PC-9 (cell line): Measurements from ENCODE around the gene TCP11L1. TPM values are rescaled to one million over a fixed set of nuclear protein-coding genes. Genes with fewer than 3 reads are reported as not detected.

ENCODE experiments used
- BruUV-seq: library from RNA; stranded (reverse); fragments of 400-500 nt; replicated peaks from 2 replicates; lab custom pipeline; 2021; lab: Mats Ljungman, UMichigan
- CTCF ChIA-PET: fragments of 300-600 bp; sonication (Branson Sonifier 250); formaldehyde crosslinking; loops from one replicate; lab custom pipeline; 2022; ENCODE audit warnings: antibody characterized with exemption; lab: Charles Lee
- POLR2A ChIA-PET: fragments of 300-600 bp; sonication (Branson Sonifier 250); formaldehyde crosslinking; loops from one replicate; lab custom pipeline; 2022; ENCODE audit warnings: antibody characterized with exemption; ENCODE audit not compliant: unreplicated experiment; lab: Charles Lee
- DNase-seq, 2 experiments: peaks; one replicate each; pipeline versions ENCODE4 v3.0.0 to v3.0.0-alpha.2; 2015 to 2022; ENCODE audit warnings: mixed read lengths in 1 of 2
- H2AFZ ChIP-seq: fragments of 200-600 bp; sonication (generic); 2 replicates; pipeline ENCODE4 v1.8.1; 2017; ENCODE audit warnings: antibody characterized with exemption
- H3F3A ChIP-seq: fragments of 200-600 bp; sonication (generic); 2 replicates; pipeline ENCODE4 v1.8.1; 2017; ENCODE audit warnings: antibody characterized with exemption, mild to moderate bottlenecking, low read depth; ENCODE audit not compliant: insufficient read depth
- H3K27ac ChIP-seq: fragments of 200-600 bp; sonication (generic); 2 replicates; pipeline ENCODE4 v1.6.1; 2016; ENCODE audit warnings: mixed run types
- H3K27me3 ChIP-seq: fragments of 200-600 bp; sonication (generic); 2 replicates; pipeline ENCODE4 v1.6.1; 2016; ENCODE audit warnings: low read depth, mixed run types; ENCODE audit not compliant: insufficient read depth
- H3K36me3 ChIP-seq: fragments of 200-600 bp; sonication (generic); 2 replicates; pipeline ENCODE4 v1.6.1; 2016; ENCODE audit warnings: low read depth, mixed run types
- H3K4me1 ChIP-seq: fragments of 200-600 bp; sonication (generic); replicated peaks from 2 replicates; pipeline ENCODE4 v1.6.1; 2016; ENCODE audit warnings: mixed run types; ENCODE audit not compliant: insufficient read depth
- H3K4me2 ChIP-seq: fragments of 200-600 bp; sonication (generic); 2 replicates; pipeline ENCODE4 v1.6.1; 2017; ENCODE audit warnings: mixed run types
- H3K4me3 ChIP-seq: fragments of 200-600 bp; sonication (generic); 2 replicates; pipeline ENCODE4 v1.6.1; 2016; ENCODE audit warnings: mixed run types
- H3K79me2 ChIP-seq: fragments of 200-600 bp; sonication (generic); 2 replicates; pipeline ENCODE4 v1.6.1; 2017; ENCODE audit warnings: low read depth, mixed run types
- H3K9me2 ChIP-seq: fragments of 200-600 bp; sonication (generic); 2 replicates; pipeline ENCODE4 v1.8.1; 2017; ENCODE audit warnings: mild to moderate bottlenecking; ENCODE audit not compliant: insufficient read depth
- H3K9me3 ChIP-seq: fragments of 200-600 bp; sonication (generic); 2 replicates; pipeline ENCODE4 v1.8.1; 2016; ENCODE audit warnings: low read depth; ENCODE audit not compliant: insufficient read depth
- H4K20me1 ChIP-seq: fragments of 200-600 bp; sonication (generic); 2 replicates; pipeline ENCODE4 v1.8.1; 2017; ENCODE audit not compliant: insufficient read depth
- EZH2 ChIP-seq: fragments of 200-600 bp; sonication (generic); IDR thresholded peaks from 2 replicates; pipeline ENCODE4 v1.8.0; 2017; ENCODE audit warnings: antibody characterized with exemption, low read depth
- intact Hi-C: fragments of 100-400 bp; cut with micrococcal nuclease; formaldehyde crosslinking; loops from one replicate; pipeline ENCODE4 v1.10.0; 2022; ENCODE audit not compliant: unreplicated experiment
- total RNA-seq: library from RNA; stranded (reverse); gene quantifications from 2 replicates; pipeline ENCODE4 v1.2.3, GENCODE V29; 2021
- TF ChIP-seq, protein P1 (sequence below): fragments of 200-600 bp; sonication (generic); conservative IDR thresholded peaks from 2 replicates; pipeline ENCODE4 v1.6.1; 2017; ENCODE audit warnings: mixed run types, antibody characterized with exemption, mild to moderate bottlenecking, moderate library complexity

Gene TCP11L1
- total RNA-seq, 1 experiment from 2014 or later = 8.1 TPM

DNA sequence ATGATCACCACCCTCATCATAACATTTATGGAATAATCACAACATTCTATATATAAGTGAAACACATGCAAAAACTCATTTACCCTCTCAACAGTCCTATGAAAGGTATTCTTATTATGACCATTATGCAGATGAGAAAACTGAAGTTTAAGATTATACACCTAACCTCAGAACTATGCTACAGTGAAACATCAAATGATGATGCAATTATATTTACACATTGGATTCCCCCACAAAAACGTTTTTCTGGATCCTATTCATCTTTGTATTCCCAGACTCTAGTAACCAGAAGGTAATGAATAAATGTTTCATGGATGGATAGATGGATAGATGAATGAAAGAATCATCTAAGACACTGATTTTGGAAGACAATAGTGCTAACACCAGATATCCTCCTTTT, 54.8 kb downstream of the TCP11L1 start:
- POLR2A ChIA-PET = no interaction called here
- intact Hi-C loops = no loop called here

DNA sequence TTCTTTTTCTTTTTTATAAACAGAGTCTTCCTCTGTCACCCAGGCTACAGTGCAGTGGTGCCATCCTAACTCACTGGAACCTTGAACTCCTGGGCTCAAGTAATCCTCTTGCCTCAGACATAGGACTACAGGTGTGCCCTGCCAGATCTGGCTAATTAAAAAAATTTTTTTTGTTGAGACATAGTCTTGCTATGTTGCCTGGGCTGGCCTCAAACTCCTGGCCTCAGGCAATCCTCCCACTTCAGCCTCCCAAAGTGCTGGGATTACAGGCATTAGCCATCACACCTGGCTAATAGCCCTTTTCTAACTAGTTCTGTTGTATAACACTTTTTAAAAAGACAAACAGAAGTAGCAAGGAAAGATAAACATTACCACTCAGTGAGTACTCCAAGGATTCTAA, 64.5 kb downstream of the TCP11L1 start:
- H4K20me1 ChIP-seq = no peaks in the 10 kb centered on the region
- BruUV-seq = no TSS peak
- no peaks in the 10 kb centered on the region for H3K9me2 ChIP-seq
- no peak overlapping the region for H3K27ac ChIP-seq
- no peak for DNase-seq
- no peak overlapping the region for H3K4me3 ChIP-seq
- ChIA-PET CTCF (no interaction called here), POLR2A (no interaction called here)
- H3K27me3 ChIP-seq = no peaks in the 10 kb centered on the region
- H3K4me2 ChIP-seq = no peak overlapping the region
- H3K9me3 ChIP-seq = no peaks in the 10 kb centered on the region
- no peak overlapping the region for H2AFZ ChIP-seq
- no peaks in the 10 kb centered on the region; the same call in 1 of the 2 replicates for H3K36me3 ChIP-seq
- H3K4me1 ChIP-seq = no peaks in the 10 kb centered on the region
- H3K79me2 ChIP-seq = no peaks in the 10 kb centered on the region
- H3F3A ChIP-seq = no peaks in the 10 kb centered on the region; the same call in 1 of the 2 replicates
- intact Hi-C loops = no loop called here
- TF ChIP-seq, protein P1, sequence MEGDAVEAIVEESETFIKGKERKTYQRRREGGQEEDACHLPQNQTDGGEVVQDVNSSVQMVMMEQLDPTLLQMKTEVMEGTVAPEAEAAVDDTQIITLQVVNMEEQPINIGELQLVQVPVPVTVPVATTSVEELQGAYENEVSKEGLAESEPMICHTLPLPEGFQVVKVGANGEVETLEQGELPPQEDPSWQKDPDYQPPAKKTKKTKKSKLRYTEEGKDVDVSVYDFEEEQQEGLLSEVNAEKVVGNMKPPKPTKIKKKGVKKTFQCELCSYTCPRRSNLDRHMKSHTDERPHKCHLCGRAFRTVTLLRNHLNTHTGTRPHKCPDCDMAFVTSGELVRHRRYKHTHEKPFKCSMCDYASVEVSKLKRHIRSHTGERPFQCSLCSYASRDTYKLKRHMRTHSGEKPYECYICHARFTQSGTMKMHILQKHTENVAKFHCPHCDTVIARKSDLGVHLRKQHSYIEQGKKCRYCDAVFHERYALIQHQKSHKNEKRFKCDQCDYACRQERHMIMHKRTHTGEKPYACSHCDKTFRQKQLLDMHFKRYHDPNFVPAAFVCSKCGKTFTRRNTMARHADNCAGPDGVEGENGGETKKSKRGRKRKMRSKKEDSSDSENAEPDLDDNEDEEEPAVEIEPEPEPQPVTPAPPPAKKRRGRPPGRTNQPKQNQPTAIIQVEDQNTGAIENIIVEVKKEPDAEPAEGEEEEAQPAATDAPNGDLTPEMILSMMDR = no peak
- no peak for TF ChIP-seq EZH2

More for the DNA sequence above, 54.8 kb downstream of the TCP11L1 start:
- Histone ChIP-seq H3K4me2 (no peak overlapping the region), H3K9me3 (no peaks in the 10 kb centered on the region), H3K27ac (no peak overlapping the region), H3F3A (no peaks in the 10 kb centered on the region), H3K9me2 (no peaks in the 10 kb centered on the region), H4K20me1 (no peaks in the 10 kb centered on the region), H3K27me3 (no peaks in the 10 kb centered on the region), H3K36me3 (peaks cover 16% of the 10 kb centered on the region; the same call in 1 of the 2 replicates), H3K4me3 (no peak overlapping the region), H3K79me2 (no peaks in the 10 kb centered on the region), H2AFZ (no peak overlapping the region), H3K4me1 (no peaks in the 10 kb centered on the region)
- no peak for TF ChIP-seq EZH2
- TF ChIP-seq, protein P1 = no peak
- no peak for DNase-seq
- CTCF ChIA-PET = no interaction called here
- no TSS peak for BruUV-seq

DNA sequence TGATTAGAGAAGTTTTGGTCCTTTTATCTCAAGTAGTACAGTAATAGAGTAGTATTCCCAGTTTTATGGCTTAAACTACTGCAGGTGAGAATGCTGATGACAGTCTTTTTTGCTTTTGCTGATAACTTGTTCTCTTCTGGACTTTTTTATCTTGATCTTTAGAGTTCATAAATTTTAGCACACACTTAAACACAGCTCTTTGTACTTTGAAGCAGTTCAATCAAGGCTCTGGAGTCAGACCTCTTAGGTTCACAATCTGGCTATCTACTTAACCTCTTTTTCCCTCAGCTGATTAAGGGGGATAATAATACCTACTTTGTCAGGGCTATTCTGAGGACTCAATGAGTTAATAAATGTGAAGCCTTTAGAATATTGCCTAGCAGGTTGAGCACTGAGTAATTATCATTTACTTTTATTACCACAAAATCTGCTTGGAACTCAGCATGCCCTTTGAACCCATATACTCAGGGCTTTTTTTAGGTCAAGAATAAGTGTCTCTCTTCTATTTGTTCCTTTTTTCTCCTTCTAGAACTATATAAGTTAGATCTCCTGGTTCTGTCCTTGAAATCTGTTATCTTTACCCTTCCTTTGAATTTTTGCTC, 70.0 kb downstream of the TCP11L1 start:
- H3K9me3 ChIP-seq = no peaks in the 10 kb centered on the region
- H3K27ac ChIP-seq = no peak overlapping the region
- H4K20me1 ChIP-seq = no peaks in the 10 kb centered on the region
- CTCF ChIA-PET = no interaction called here
- H3K79me2 ChIP-seq = no peaks in the 10 kb centered on the region
- no peaks in the 10 kb centered on the region for H3K4me1 ChIP-seq
- no peaks in the 10 kb centered on the region for H3K9me2 ChIP-seq
- POLR2A ChIA-PET = no interaction called here
- TF ChIP-seq, protein P1 = no peak
- TF ChIP-seq EZH2 = no peak
- intact Hi-C loops = no loop called here
- H2AFZ ChIP-seq = no peak overlapping the region
- H3F3A ChIP-seq = no peaks in the 10 kb centered on the region; the same call in 1 of the 2 replicates
- no peaks in the 10 kb centered on the region for H3K27me3 ChIP-seq
- no peak overlapping the region for H3K4me3 ChIP-seq
- no peak overlapping the region for H3K4me2 ChIP-seq
- no peak for DNase-seq
- no peaks in the 10 kb centered on the region; the same call in 1 of the 2 replicates for H3K36me3 ChIP-seq
- BruUV-seq = no TSS peak
